ENCODE results near the gene AMZ2. TPM values are rescaled to one million over a fixed set of nuclear protein-coding genes. Genes with fewer than 3 reads are reported as not detected.

The AMZ2 gene
- total and polyA plus RNA-seq, 2 of the 8 experiments (the other 6 are each of a cell fraction or from before 2014, with no cell fraction given), result 49.5 to 71.0 TPM

DNA sequence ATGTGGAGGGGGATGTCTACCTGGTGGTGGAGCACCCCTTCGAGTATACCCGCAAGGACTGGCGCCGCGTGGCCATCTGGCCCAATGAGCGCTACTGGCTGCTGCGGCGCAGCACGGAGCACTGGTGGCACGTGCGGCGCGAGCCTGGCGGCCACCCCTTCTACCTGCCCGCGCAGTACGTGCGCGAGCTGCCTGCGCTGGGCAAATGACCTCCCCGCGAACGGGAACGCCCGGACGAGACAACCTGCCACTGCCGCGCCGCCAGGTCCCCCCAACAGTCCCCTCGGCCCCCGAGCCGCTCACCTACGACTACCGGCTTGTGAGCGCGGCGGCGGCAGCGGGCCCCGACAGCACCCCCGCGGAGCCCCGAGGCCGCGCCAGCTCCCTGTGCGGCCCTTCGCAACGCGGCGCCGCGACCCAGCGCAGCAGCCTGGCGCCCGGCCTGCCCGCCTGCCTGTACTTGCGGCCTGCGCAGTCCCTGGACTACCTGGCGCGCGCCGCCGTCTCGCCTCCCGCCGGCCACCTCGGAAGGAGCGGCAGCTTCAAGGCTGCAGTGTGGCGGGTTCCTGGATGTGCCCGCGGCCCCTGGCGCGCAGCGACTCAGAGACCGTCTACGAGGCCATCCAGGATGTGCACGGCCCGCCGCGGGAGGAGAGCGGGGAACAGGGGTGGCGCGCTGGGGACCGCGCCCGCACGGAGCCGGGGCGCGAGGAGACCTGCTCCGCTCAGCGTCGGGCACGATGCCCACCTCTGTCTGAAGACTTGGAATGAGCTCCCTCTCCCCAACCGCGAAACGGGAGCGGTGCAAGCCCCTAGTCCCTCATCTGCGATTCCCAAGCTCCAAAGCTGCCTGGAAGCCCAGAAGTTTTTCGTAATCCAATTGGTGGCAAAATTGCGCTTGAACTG lies 48.7 kb upstream of the AMZ2 start (continued):
- no peak for TF ChIP-seq YY1 (IDR thresholded peaks at IDR 0.05; ENCODE audit: low read depth, low read length)
- no peak for TF ChIP-seq SP2 (IDR thresholded peaks at IDR 0.05; ENCODE audit: low read length)
- no peak for TF ChIP-seq BCL11A (IDR thresholded peaks at IDR 0.05; ENCODE audit: low read depth in 2 of 2, low read length in 2 of 2)
- TF ChIP-seq CEBPB (IDR thresholded peaks at IDR 0.05; ENCODE audit: low read depth, low read length), result no peak
- TF ChIP-seq CHD2 (IDR thresholded peaks at IDR 0.05; ENCODE audit: low read length), result no peak
- TF ChIP-seq, protein P1, sequence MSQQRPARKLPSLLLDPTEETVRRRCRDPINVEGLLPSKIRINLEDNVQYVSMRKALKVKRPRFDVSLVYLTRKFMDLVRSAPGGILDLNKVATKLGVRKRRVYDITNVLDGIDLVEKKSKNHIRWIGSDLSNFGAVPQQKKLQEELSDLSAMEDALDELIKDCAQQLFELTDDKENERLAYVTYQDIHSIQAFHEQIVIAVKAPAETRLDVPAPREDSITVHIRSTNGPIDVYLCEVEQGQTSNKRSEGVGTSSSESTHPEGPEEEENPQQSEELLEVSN (IDR thresholded peaks at IDR 0.05), result peak; percentile 87
- TF ChIP-seq SRF (IDR thresholded peaks at IDR 0.05; ENCODE audit: low read depth, low read length), result no peak
- no peak for TF ChIP-seq TAF1 (IDR thresholded peaks at IDR 0.05; ENCODE audit: low read depth, low read length)
- TF ChIP-seq KDM5A (IDR thresholded peaks at IDR 0.05; ENCODE audit: low read length), result no peak
- peak; percentile 35 for TF ChIP-seq KDM4A (IDR thresholded peaks at IDR 0.05; ENCODE audit: low read depth, low read length, severe bottlenecking)

Measured in H1 (cell line).